ENCODE measurements around the gene SPARCL1.
"Not testable (repeated sequence)": the region's sequence is repeated elsewhere in the genome, so short reads cannot be mapped to it uniquely, and the experiment has no call there.

SPARCL1 gene

DNA sequence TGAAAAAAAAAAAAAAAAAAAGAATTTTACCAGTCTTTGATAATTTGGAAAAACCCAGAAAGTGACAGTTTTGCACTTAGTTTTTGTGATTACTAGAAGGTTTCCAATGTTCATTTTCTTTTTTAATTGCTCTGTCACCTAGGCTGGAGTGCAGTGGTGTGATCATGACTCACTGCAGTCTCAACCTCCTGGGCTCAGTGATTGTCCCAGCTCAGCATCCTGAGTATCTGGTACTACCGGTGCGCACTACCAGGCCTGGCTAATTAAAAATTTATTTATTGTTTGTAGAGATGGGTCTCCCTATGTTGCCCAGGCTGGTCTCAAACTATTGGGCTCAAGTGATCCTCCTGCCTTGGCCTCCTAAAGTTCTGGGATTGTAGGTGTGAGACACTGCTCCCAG lies 103.5 kb downstream of the SPARCL1 start:
- no peak for DNase-seq (ENCODE audit: insufficient read length, low spot score)
- TF ChIP-seq, protein P1, sequence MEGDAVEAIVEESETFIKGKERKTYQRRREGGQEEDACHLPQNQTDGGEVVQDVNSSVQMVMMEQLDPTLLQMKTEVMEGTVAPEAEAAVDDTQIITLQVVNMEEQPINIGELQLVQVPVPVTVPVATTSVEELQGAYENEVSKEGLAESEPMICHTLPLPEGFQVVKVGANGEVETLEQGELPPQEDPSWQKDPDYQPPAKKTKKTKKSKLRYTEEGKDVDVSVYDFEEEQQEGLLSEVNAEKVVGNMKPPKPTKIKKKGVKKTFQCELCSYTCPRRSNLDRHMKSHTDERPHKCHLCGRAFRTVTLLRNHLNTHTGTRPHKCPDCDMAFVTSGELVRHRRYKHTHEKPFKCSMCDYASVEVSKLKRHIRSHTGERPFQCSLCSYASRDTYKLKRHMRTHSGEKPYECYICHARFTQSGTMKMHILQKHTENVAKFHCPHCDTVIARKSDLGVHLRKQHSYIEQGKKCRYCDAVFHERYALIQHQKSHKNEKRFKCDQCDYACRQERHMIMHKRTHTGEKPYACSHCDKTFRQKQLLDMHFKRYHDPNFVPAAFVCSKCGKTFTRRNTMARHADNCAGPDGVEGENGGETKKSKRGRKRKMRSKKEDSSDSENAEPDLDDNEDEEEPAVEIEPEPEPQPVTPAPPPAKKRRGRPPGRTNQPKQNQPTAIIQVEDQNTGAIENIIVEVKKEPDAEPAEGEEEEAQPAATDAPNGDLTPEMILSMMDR (IDR thresholded peaks at IDR 0.05; ENCODE audit: insufficient read depth, missing control alignments): no peak
- no peak for FAIRE-seq

DNA sequence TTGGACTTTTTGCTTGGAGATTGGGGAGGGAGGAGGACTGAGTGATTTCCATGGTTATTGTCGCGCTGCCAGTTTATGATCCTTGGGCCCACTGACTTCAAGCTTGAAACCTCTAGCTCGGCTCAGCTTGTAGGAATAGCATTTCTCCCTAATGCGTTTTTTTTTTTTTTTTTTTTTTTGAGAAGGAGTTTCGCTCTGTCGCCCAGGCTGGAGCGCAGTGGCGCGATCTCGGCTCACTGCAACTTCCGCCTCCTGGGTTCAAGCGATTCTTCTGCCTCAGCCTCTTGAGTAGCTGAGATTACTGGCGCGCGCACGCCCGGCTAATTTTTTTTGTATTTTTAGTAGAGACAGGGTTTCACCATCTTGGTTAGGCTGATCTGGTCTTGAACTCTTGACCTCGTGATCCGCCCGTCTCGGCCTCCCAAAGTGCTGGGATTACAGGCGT lies 105.1 kb downstream of the SPARCL1 start:
- FAIRE-seq; DNase-seq (ENCODE audit: insufficient read length, low spot score): not testable (repeated sequence)
